SKM-1 treated with dmso at 0.1 percent for 144 hours (cell line): ENCODE data around the gene SURF4.
"Not testable (repeated sequence)": the region's sequence is repeated elsewhere in the genome, so short reads cannot be mapped to it uniquely, and the experiment has no call there.

Experiments
- DNase-seq: peaks from one replicate; lab custom pipeline; 2025; ENCODE audit not compliant: unreplicated experiment; lab: John Stamatoyannopoulos, UW

Gene SURF4

DNA sequence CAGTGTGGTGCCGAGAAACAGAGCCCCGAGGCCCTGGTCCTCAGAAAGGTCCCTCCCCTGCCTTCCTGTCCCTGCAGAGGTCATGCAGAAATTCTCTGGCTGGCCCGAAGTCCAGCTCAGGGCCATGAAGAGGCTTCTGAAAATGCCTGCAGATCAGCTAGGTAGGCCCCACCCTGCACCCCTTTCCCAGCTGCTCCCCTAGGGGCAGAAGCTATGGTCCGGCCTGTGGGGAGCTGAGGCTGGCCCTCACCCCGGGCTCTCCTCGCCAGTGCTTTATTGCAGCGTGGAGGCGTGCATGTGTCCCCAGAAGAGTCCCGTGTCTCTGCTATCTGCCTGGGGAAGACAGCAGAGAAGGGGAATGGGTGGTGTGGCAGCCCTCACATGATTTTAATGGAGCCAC is 22.0 kb upstream of the SURF4 start:
- no peak for DNase-seq

DNA sequence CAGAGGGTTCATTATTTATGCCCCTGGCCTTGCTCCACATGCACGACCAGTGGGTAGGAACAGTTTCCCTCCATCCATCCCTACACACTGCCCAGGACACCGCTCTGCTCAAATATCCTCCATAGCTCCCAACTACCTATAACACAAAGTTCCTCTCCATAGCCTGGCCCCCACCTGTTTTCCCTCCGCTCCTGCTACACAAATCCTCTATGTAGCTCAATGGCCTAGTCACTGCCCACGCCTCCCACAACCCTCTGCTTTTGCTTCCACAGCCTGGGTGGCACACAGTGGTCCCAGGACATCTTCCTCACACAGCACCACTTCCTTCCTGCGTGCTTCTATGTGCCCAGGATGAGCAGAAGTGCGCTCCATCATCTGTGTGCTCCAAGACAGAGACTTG is 21.5 kb upstream of the SURF4 start:
- DNase-seq = no peak

DNA sequence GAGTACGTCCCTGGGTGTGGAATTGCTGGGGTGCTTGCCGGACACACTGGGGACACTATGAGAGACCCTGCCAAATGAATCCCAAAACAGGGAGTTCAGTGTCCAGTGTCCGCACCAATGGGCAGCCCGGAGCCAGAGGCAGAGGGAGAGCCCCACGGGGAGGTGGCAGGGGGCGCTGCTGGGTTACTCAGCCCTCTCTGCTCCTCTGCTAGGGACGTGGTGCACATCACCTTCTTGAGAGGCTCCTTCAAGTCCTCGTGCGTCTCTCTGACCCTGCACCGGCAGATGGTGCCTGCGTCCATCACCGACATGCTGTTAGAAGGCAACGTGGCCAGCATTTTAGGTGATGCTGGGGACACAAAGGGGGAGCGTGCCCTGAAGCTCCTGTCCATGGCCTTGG is 21.1 kb upstream of the SURF4 start:
- DNase-seq = peak; percentile 2

DNA sequence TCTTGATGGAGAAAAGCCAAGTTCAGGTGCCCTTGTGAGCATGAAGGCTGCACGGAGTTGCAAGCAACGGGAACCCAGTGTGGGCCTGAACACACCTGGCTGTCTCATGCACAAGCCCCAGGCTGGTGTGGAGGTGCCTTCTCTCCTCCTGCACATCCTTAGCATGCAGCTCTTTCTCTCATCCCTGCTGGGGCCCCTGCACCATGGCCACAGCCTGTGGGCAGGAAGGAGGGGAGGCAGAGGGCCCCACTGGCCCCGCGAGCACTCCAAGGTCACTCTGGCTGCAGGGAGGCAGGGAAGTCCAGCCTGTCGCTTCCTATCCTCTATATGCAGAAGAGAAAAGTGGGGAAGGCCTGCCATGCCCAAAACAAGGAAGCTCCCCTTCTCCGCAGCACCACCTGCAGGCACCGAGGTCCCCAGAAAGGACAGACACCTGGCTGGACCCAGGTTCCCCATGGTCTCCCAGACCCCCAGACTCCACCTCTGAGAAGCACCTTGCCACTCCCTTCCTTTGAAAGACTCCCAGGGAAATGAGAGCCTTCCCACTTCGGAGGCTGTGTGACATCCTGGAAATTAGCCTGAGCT is 18.9 kb upstream of the SURF4 start:
- DNase-seq = no peak

DNA sequence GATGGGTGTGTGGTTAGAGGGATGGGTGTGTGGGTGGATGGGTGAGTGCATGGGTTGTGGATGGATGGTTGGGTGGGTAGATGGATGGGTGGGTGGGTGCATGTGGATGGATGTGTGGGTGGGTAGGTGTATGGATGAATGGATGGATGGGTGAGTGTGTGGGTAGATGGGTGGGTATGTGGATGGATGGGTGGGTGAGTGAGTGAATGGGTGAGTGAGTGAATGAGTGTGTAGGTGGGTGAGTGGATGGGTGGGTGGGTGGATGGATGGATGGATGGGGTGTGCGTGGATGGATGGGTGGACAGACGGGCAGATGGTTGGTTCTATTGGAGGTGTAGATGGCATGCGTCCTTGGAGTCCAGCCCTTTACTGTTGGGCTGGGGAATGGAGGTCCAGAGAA is 17.5 kb upstream of the SURF4 start:
- DNase-seq = no peak

DNA sequence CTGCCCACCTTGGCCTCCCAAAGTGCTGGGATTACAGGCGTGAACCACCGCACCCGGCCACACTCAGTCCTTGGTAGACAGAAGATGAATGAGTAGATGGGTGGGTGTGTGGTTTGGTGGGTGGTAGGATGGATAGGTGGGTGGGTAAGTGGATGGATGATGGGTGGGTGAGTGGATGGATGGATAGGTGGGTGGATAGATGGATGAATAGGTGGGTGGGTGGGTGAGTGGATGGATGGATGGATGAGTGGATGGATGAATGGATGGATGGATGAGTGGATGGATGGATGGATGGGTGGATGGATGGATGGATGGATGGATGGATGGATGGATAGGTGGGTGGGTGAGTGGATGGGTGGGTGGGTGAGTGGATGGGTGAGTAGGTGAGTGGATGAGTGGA is 16.4 kb upstream of the SURF4 start:
- not testable (repeated sequence) for DNase-seq

DNA sequence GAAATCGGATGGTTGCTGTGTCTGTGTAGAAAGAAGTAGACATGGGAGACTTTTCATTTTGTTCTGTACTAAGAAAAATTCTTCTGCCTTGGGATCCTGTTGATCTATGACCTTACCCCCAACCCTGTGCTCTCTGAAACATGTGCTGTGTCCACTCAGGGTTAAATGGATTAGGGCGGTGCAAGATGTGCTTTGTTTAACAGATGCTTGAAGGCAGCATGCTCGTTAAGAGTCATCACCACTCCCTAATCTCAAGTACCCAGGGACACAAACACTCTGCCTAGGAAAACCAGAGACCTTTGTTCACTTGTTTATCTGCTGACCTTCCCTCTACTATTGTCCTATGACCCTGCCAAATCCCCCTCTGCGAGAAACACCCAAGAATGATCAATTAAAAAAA is 15.6 kb upstream of the SURF4 start:
- not testable (repeated sequence) for DNase-seq

DNA sequence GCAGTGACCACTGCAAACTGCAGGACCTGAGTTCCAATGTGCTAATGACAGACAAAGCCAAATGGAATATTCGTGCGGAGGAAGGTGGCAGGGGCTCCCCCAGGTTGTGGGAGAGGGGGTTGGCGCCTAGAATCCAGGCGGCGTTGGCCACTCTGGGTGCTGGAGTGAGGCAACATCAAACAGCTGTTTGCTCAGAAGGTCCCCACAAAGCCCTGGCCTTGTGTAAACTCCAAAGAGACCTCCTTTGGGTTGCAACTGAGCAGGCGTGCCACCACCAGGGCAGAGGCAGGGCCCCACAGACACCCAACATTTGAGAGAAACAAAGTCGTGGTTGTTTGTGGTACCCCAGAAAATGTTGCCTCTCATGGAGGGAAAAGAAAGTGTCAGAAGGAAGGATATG is 14.9 kb upstream of the SURF4 start:
- no peak for DNase-seq

DNA sequence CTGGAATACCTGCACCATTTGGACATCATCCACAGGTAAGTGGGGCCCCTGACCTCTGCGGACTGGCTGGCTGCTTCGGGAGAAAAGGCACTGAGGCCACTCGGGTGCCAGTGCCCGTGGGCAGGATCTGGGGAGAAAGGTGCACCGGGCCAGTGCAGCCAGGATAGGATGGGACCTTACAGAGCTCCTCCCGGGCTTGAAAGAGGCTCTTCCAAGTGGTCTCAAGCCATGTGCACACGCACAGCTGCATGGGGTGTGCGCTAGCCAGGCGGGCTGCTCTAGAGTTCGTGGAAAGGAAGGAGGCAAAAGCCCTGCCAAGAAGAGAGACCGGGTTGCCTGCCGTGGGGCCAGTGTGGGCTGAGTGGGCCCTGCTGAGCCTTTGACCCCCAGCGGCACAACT is 13.7 kb upstream of the SURF4 start:
- no peak for DNase-seq

DNA sequence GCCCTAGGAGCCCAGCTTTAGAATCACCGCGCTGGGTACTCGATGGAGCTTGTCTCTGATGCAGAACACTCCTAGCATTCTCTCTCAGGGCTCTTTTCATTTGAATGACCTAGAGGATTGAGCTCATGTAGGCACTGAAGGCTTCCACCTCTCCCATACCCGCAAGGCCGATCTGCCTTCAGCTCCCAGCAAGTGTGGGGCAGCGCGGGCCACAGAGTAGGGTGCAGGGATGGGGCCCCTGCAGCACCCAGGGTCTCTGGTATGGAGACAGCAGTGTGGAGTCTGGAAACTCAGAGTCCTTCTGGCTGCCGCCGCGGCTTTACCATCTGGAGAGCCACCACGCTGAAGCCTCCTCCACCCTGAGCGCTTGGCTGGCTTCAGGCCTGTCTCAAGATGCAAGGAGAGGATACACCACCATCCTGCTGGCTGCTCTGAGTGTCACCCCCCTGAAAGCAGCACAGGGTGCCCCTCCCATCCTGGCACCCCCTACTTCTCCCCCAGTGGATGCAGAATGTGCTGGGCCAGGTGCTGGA is 13.2 kb upstream of the SURF4 start:
- DNase-seq = no peak

DNA sequence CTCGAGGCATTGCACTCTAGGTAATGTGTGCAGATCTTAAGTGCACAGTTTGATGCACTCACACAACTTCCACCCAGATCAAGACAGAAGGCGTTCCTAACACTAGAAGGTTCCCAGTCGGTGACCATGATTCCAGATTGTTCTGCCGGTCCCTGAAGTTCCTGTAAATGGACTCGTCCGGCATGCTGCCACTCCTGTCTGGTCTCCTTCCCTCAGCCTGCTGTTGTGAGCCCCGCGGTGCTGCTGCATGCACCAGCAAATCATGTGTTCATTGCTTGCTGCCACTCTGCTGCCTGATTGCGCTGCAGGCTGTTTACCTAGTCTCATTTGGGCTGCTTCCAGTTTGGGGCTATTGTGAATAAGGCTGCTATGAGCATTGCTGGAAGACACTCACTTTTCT is 11.8 kb upstream of the SURF4 start:
- no peak for DNase-seq

DNA sequence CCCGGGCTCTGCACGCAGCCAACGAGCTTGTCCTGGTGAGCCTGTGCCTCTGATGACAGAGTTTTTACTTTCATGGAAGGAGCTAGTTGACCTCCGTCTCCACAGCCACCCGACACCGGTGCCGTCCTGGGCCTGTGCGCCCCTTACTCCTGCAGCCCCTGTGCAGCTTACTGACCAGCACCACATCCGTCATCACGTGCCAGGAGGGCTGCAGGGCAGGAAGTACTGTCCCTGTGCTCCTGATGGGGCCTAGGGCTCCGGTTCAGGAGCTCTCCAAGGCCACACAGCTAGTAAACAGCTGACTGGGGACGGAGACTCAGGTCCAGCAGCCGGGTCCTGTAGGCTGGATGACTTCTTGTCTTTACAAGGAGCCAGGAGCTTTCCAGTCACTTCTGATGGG is 10.5 kb upstream of the SURF4 start:
- DNase-seq = no peak

DNA sequence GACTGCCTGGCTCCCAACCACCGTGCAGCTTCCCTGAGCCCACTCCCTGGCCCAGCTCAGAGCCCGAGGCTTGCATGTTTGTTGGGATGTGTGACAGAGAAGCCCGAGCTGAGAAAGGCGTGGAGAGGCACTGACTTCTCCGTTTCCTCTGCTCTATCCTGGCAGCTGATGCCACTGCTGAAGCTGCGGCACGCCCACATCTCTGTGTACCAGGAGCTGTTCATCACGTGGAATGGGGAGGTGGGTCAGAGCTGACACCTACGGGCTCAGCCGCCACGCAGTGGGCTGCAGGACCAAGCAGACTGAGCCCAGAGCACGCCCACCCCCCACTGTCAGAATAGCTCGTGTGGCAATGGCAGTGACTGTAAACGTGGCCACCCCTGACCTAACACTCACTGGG is 9.6 kb upstream of the SURF4 start:
- DNase-seq = no peak

DNA sequence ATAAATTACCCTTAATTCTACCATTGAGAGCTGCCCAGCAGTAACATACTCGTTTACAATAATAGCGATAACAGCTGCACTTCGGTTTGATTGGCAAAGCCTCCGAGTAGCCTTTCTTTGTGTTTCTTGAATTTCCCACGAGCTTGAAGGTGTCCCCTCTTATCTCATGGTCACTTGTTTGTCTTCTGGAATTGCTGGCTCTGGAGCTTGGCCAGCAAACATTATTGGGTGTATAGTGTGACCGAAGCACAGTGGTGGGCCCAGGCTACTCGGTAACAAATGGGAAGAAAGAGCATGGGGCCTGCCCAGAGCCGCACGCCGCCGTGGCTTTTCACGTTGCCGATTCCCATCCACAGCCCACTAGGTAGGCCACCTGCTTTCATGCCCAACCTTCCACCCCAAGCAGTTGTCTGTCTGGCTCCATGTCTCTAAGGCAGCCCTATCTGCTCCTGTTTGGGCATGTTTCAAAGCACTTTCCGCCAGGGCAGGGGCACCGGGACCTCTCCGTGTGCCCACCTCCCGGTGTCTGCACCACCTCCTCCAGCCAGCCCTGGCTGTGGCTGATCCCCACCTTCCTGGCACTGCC is 9.0 kb upstream of the SURF4 start:
- DNase-seq = peak; percentile 30

DNA sequence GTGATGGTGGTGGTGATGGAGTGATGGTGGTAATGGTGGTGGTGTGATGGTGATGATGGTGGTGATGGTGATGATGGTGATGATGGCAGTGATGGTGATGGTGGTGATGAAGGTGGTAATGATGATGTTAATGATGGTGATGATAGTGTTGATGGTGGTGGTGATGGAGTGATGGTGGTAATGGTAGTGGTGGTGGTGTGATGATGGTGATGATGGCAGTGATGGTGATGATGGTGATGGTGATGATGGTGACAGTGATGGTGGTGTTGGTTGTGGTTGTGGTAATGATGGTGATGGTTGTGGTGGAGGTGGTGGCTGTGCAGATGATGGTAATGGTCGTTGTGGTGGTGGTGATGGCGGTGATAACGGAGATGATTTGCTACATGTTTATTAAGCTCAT is 7.6 kb upstream of the SURF4 start:
- DNase-seq = no peak

DNA sequence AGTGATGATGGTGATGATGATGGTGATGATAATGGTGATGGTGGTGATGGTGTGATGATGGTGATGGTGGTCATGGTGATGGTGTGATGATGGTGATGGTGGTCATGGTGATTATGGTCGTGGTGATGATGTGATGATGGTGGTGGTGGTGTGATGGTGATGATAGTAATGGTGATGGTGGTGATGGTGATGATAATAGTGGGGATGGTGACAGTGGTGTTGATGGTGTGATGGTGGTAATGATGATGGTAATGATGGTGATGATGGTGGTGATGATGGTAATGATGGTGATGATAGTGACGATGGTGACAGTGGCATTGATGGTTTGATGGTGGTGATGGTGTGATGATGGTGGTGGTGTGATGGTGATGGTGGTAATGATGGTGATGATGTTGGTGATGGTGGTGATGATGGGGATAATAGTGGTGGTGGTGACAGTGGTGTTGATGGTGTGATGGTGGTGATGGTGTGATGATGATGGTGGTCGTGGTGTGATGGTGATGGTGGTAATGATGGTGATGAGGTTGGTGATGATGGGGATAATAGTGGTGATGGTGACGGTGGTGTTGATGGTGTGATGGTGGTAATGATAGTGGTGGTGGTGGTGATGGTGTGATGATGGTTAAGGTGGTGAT is 6.8 kb upstream of the SURF4 start:
- DNase-seq = no peak

DNA sequence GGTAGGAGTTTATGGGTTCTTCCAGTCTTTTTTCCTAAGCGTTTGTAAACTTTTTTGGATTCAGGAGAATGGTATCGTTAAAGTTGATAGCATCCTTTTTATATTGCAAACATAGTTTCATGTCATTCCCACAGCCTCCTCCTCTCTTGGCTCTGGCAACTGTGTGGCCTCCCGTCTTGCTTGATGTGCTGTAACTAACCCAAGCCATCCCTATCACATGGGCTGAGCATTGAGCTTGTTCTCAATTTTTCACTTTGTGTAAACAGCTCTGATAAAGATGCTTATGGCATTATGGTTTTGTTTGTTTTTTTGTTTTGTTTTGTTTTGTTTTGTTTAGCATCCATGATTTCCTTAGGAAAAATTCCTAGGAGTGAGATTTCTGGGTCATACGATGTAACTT is 4.9 kb upstream of the SURF4 start:
- no peak for DNase-seq

DNA sequence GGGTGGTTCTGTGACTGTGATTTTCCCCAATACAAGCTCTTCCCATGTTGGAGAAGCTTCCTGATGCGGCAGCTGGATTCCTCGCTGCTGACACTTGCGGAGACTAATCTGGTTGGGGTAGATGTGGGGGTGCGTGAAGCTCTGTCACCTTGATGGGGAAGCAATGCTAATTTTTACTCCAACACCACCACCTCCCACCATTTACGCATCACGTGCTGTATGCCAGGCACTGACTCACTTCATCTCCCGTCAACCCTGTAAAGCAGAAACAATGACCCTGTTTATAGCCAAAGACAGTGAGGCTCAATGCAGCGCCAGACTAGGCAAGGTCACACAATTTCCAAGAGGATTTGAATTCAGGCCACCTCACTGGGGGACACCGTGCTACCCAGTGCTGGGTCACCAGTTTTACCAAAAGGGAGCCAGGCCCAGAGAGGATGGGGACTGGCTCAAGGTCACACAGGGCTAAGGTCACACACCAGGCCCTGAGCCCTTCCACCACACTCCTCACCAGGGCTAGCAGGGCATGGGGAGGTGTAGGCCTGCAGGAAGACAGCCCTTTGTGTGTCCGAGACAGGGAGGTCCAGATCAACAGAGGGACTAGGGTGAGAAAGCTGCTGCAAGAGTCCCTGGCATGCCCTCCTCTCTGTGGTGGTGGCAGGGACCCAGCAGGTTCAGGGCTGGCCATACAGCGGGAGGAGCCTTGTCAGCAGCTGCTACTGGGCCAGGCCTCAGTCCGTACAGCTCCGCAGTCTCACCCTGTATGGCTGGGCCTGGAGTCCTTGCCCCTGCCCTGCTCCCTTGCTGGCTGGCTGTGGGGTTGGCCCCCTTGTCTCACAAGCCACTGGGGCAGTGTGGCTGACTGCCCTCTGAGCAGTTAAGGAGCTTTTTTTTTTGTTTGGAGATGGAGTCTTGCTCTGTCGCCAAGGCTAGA is 3.6 kb upstream of the SURF4 start:
- no peak for DNase-seq

DNA sequence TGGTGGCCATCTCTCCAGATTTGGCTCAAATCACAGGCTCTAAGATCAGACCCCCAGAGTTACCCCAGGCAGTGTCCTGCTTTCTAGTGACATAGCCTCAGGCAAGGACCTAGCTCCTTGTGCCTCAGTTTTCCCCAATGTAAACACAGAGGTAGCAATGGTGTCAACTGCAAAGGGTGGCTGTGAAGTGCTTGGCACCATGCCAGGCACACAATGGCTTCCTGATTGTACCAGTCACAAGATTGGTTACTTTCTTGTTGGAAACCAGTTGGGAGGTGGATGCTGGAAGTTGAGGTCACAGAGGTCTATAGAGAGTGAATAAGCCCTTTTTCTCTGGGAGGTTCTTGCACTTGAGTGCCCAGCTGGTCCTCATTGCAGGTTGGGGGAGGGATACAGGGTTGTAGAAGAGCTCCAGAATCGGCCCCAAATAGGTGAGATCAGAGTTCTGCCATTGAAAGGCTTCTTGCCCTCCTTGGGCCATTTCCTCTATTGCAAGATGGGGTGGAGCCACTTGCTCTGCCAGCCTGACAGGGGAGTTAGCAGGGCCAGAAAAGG is 2.6 kb upstream of the SURF4 start:
- no peak for DNase-seq

DNA sequence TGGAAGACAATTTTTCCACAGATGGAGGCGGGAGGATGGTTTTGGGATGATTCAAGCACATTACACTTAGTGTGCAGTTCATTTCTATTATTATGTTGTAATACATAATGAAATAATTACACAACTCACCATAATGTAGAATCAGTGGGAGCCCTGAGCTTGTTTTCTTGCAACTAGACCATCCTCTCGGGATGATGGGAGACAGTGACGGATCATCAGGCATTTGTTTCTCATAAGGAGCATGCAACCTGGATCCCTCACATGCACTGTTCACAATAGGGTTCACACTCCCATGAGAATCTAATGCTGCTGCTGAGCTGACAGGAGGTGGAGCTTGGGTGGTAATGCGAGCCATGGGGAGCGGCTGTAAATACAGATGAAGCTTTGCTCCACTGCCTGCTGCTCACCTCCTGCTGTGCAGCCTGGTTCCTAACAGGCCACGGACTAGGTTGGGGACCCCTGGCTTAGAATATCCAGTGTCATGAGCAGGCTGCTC is 1.9 kb upstream of the SURF4 start:
- DNase-seq = no peak

DNA sequence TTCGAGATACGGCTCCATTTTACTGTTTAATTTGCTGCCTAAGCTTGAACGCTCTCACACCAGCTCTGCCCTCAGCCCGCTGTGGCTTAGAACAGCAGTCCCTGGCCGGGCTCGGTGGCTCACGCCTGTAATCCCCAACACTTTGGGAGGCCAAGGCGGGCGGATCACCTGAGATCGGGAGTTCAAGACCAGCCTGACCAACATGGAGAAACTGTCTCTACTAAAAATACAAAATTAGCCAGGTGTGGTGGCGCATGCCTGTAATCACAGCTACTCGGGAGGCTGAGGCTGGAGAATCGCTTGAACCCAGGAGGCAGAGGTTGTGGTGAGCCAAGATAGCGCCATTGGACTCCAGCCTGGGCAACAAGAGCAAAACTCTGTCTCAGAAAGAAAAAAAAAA is 1.4 kb upstream of the SURF4 start:
- not testable (repeated sequence) for DNase-seq
